GM18858 (cell line): ENCODE results near the gene ANKRD11.
"Not testable (repeated sequence)": the region's sequence is repeated elsewhere in the genome, so short reads cannot be mapped to it uniquely, and the experiment has no call there.

Source experiments
- ATAC-seq: cut with Tn5 transposase; IDR thresholded peaks from one replicate; pipeline ENCODE4 v1.9.1; 2021; ENCODE audit not compliant: unreplicated experiment

Gene ANKRD11

GRCh38 chr16:89304941-89305705 is 185.2 kb downstream of the ANKRD11 start:
- no peak for ATAC-seq

GRCh38 chr16:89304181-89304851 is 186.0 kb downstream of the ANKRD11 start:
- no peak for ATAC-seq

GRCh38 chr16:89303617-89304016 is 186.7 kb downstream of the ANKRD11 start:
- no peak for ATAC-seq

GRCh38 chr16:89300976-89301360 is 189.4 kb downstream of the ANKRD11 start:
- ATAC-seq, result no peak

- no peak for ATAC-seq
Observed at GRCh38 chr16:89300311-89300975, 189.9 kb downstream of the ANKRD11 start.

GRCh38 chr16:89299357-89300111 is 190.8 kb downstream of the ANKRD11 start:
- ATAC-seq, result not testable (repeated sequence)

- ATAC-seq, result no peak
Observed at GRCh38 chr16:89298623-89299225, 191.6 kb downstream of the ANKRD11 start.

GRCh38 chr16:89297910-89298545 is 192.3 kb downstream of the ANKRD11 start:
- ATAC-seq, result no peak

GRCh38 chr16:89297156-89297874 is 193.0 kb downstream of the ANKRD11 start:
- ATAC-seq, result no peak

- ATAC-seq, result no peak
Observed at GRCh38 chr16:89295915-89296314, 194.4 kb downstream of the ANKRD11 start.

GRCh38 chr16:89295071-89295900 is 195.1 kb downstream of the ANKRD11 start:
- ATAC-seq, result no peak

GRCh38 chr16:89294486-89294885 is 195.9 kb downstream of the ANKRD11 start:
- no peak for ATAC-seq

GRCh38 chr16:89293276-89294143 is 196.9 kb downstream of the ANKRD11 start:
- ATAC-seq, result no peak

GRCh38 chr16:89292443-89293078 is 197.8 kb downstream of the ANKRD11 start:
- ATAC-seq, result no peak

- no peak for ATAC-seq
Observed at GRCh38 chr16:89291776-89292175, 198.6 kb downstream of the ANKRD11 start.

- no peak for ATAC-seq
Observed at GRCh38 chr16:89291363-89291762, 199.0 kb downstream of the ANKRD11 start.

- no peak for ATAC-seq
Observed at GRCh38 chr16:89290887-89291286, 199.5 kb downstream of the ANKRD11 start.
